ENCODE measurements around the gene ZNF185.

Gene ZNF185

GRCh38 chrX:152928761-152929400 lies 31.0 kb downstream of the ZNF185 start:
- Histone ChIP-seq H3K27me3 (ENCODE audit: insufficient read depth, poor library complexity, severe bottlenecking) (no peaks in the 10 kb centered on the region), H3K27ac (ENCODE audit: poor library complexity, severe bottlenecking) (no peak overlapping the region), H3K4me1 (ENCODE audit: insufficient read depth, poor library complexity, severe bottlenecking) (no peaks in the 10 kb centered on the region), H3K36me3 (ENCODE audit: low read depth) (peaks cover 7% of the 10 kb centered on the region; the same call in 1 of the 2 replicates), H3K9me3 (ENCODE audit: severe bottlenecking) (no peaks in the 10 kb centered on the region), H3K4me3 (ENCODE audit: severe bottlenecking) (no peak overlapping the region)
- no peak for TF ChIP-seq CTCF (IDR thresholded peaks at IDR 0.05; ENCODE audit: poor library complexity, severe bottlenecking)
- no peak for DNase-seq (ENCODE audit: low spot score)
- no peak for ATAC-seq (ENCODE audit: low read depth)

DNA sequence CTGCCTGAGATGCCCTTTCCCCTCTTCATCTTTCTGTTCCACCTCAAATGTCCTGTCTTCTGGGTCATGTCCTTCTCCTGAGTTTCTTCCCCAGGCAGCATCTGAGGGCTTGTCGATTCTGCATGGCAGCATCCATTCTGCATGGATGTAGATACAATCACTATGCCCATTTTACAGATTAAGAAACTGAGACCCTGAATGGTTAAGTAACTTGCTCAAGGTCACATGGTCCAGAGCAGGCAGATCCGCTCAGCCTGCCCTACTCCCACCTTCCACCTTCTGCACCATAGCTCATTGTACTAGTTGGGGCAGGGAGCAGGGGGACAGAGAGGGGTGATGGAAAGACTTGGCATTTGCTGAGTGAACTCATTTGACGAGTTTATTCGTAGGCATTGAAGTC lies 32.0 kb downstream of the ZNF185 start:
- no peaks in the 10 kb centered on the region for H3K9me3 ChIP-seq (ENCODE audit: severe bottlenecking)
- DNase-seq (ENCODE audit: low spot score) (peak; percentile 2), ATAC-seq (ENCODE audit: low read depth) (no peak)
- peaks cover 7% of the 10 kb centered on the region; the same call in 1 of the 2 replicates for H3K36me3 ChIP-seq (ENCODE audit: low read depth)
- no peak overlapping the region for H3K27ac ChIP-seq (ENCODE audit: poor library complexity, severe bottlenecking)
- TF ChIP-seq CTCF (IDR thresholded peaks at IDR 0.05; ENCODE audit: poor library complexity, severe bottlenecking) = no peak
- H3K27me3 ChIP-seq (ENCODE audit: insufficient read depth, poor library complexity, severe bottlenecking) = no peaks in the 10 kb centered on the region
- no peaks in the 10 kb centered on the region for H3K4me1 ChIP-seq (ENCODE audit: insufficient read depth, poor library complexity, severe bottlenecking)
- no peak overlapping the region for H3K4me3 ChIP-seq (ENCODE audit: severe bottlenecking)

DNA sequence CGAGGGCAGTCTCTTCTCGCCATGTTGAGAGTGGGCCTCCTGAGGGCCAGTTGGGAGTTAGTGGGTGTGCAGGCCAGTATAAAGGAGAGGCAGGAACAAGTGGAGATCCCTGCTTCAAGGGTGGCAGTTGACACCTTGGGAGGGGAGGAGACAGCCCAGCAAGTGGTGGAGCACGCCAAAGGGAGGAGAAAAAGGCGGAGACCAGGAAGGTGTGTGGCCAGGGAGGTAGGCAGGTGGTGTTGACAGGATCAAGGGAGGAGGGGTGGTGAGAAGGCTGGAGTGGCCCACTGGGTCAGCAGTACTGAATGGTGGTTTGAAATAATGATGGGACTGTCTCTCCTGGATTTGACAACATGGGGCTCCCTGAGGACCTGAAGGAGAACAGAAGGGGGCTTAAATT lies 32.6 kb downstream of the ZNF185 start:
- H3K27ac ChIP-seq (ENCODE audit: poor library complexity, severe bottlenecking) = no peak overlapping the region
- H3K36me3 ChIP-seq (ENCODE audit: low read depth) = peaks cover 7% of the 10 kb centered on the region; the same call in 1 of the 2 replicates
- TF ChIP-seq CTCF (IDR thresholded peaks at IDR 0.05; ENCODE audit: poor library complexity, severe bottlenecking) = no peak
- H3K9me3 ChIP-seq (ENCODE audit: severe bottlenecking) = no peaks in the 10 kb centered on the region
- H3K4me1 ChIP-seq (ENCODE audit: insufficient read depth, poor library complexity, severe bottlenecking) = no peaks in the 10 kb centered on the region
- no peaks in the 10 kb centered on the region for H3K27me3 ChIP-seq (ENCODE audit: insufficient read depth, poor library complexity, severe bottlenecking)
- no peak for ATAC-seq (ENCODE audit: low read depth)
- no peak overlapping the region for H3K4me3 ChIP-seq (ENCODE audit: severe bottlenecking)
- peak; percentile 7 for DNase-seq (ENCODE audit: low spot score)

DNA sequence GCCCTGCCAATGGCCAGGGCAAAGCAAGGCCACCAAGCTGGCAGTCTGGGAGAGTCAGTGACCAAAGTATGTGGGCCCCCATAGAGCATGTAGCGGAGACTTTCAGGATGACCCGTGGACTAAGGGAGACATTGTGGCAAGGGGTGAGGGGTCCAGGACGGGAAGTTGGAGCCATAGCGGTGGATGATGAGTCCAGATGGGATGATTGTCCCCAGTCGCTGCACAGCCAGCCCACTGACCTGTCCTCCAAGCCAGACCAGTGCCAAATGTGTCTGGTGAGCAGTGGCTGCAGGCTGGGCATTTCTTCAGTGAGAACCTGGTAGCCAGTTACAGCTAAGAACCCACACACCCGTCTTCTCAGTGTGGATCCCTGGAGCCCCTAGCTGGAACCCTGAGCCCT lies 34.3 kb downstream of the ZNF185 start:
- TF ChIP-seq CTCF (IDR thresholded peaks at IDR 0.05; ENCODE audit: poor library complexity, severe bottlenecking) = no peak
- no peaks in the 10 kb centered on the region for H3K9me3 ChIP-seq (ENCODE audit: severe bottlenecking)
- no peaks in the 10 kb centered on the region for H3K4me1 ChIP-seq (ENCODE audit: insufficient read depth, poor library complexity, severe bottlenecking)
- no peak for ATAC-seq (ENCODE audit: low read depth)
- no peak overlapping the region for H3K4me3 ChIP-seq (ENCODE audit: severe bottlenecking)
- H3K27me3 ChIP-seq (ENCODE audit: insufficient read depth, poor library complexity, severe bottlenecking) = no peaks in the 10 kb centered on the region
- H3K27ac ChIP-seq (ENCODE audit: poor library complexity, severe bottlenecking) = no peak overlapping the region
- peaks cover 7% of the 10 kb centered on the region; the same call in 1 of the 2 replicates for H3K36me3 ChIP-seq (ENCODE audit: low read depth)
- DNase-seq (ENCODE audit: low spot score) = no peak

GRCh38 chrX:152932598-152933175 lies 34.8 kb downstream of the ZNF185 start:
- no peak for TF ChIP-seq CTCF (IDR thresholded peaks at IDR 0.05; ENCODE audit: poor library complexity, severe bottlenecking)
- Histone ChIP-seq H3K4me3 (ENCODE audit: severe bottlenecking) (no peak overlapping the region), H3K9me3 (ENCODE audit: severe bottlenecking) (no peaks in the 10 kb centered on the region), H3K4me1 (ENCODE audit: insufficient read depth, poor library complexity, severe bottlenecking) (no peaks in the 10 kb centered on the region), H3K27me3 (ENCODE audit: insufficient read depth, poor library complexity, severe bottlenecking) (no peaks in the 10 kb centered on the region), H3K36me3 (ENCODE audit: low read depth) (peaks cover 7% of the 10 kb centered on the region; the same call in 1 of the 2 replicates), H3K27ac (ENCODE audit: poor library complexity, severe bottlenecking) (no peak overlapping the region)
- no peak for ATAC-seq (ENCODE audit: low read depth)
- DNase-seq (ENCODE audit: low spot score) = no peak

Data from RWPE2 (cell line).